ENCODE results near the gene CDHR3.

The CDHR3 gene

GRCh38 chr7:106054156-106054910, 91.3 kb downstream of the CDHR3 start:
- DNase-seq: no peak

- DNase-seq: no peak
These were observed 92.0 kb downstream of the CDHR3 start for GRCh38 chr7:106054971-106055532.

- peak; percentile 68 for DNase-seq
These were observed 93.6 kb downstream of the CDHR3 start for GRCh38 chr7:106056513-106057203.

- DNase-seq: no peak
These were observed 94.3 kb downstream of the CDHR3 start for GRCh38 chr7:106057204-106057961.

GRCh38 chr7:106057962-106058927, 95.2 kb downstream of the CDHR3 start:
- DNase-seq: no peak

GRCh38 chr7:106058928-106059324, 95.9 kb downstream of the CDHR3 start:
- DNase-seq: no peak

- no peak for DNase-seq
These were observed 96.5 kb downstream of the CDHR3 start for GRCh38 chr7:106059556-106059955.

- no peak for DNase-seq
These were observed 97.4 kb downstream of the CDHR3 start for GRCh38 chr7:106060394-106060920.

GRCh38 chr7:106061301-106061979, 98.4 kb downstream of the CDHR3 start:
- DNase-seq: no peak

GRCh38 chr7:106062006-106062405, 98.9 kb downstream of the CDHR3 start:
- DNase-seq: no peak

- no peak for DNase-seq
These were observed 99.5 kb downstream of the CDHR3 start for GRCh38 chr7:106062521-106062931.

GRCh38 chr7:106063024-106063423, 100.0 kb downstream of the CDHR3 start:
- no peak for DNase-seq

- no peak for DNase-seq
These were observed 100.6 kb downstream of the CDHR3 start for GRCh38 chr7:106063692-106064091.

GRCh38 chr7:106064316-106064715, 101.3 kb downstream of the CDHR3 start:
- no peak for DNase-seq

- DNase-seq: peak; percentile 87
These were observed 101.9 kb downstream of the CDHR3 start for GRCh38 chr7:106064771-106065574.

- DNase-seq: no peak
These were observed 102.8 kb downstream of the CDHR3 start for GRCh38 chr7:106065575-106066500.

GRCh38 chr7:106067678-106068077, 104.6 kb downstream of the CDHR3 start:
- DNase-seq: no peak

GRCh38 chr7:106068538-106068961, 105.5 kb downstream of the CDHR3 start:
- DNase-seq: no peak

- DNase-seq: no peak
These were observed 105.9 kb downstream of the CDHR3 start for GRCh38 chr7:106068986-106069385.

Data from right hindlimb (tissue), 1 donor.